Fibroblast of gingiva (primary cell): ENCODE measurements around the gene LY6G5B.

ENCODE experiments used
- DNase-seq: peaks from one replicate; pipeline ENCODE4 v3.0.0-alpha.2; 2011; ENCODE audit warnings: low read depth

The LY6G5B gene

GRCh38 chr6:31641370-31641769 is 28.4 kb upstream of the LY6G5B start:
- DNase-seq: no peak

- DNase-seq: no peak
Measured at GRCh38 chr6:31642798-31643570, 26.8 kb upstream of the LY6G5B start.

GRCh38 chr6:31643818-31644454 is 25.8 kb upstream of the LY6G5B start:
- no peak for DNase-seq

GRCh38 chr6:31645325-31645724 is 24.5 kb upstream of the LY6G5B start:
- no peak for DNase-seq

- DNase-seq: peak; percentile 86
Measured at GRCh38 chr6:31651602-31652191, 18.1 kb upstream of the LY6G5B start.

- no peak for DNase-seq
Measured at GRCh38 chr6:31652925-31653724, 16.7 kb upstream of the LY6G5B start.

- DNase-seq: no peak
Measured at GRCh38 chr6:31654574-31655348, 15.0 kb upstream of the LY6G5B start.

GRCh38 chr6:31655349-31656237 is 14.2 kb upstream of the LY6G5B start, which contains the start of gene APOM:
APOM (plus strand) TSS chr6:31655894; CDS start chr6:31655967, 73 bp downstream.
- DNase-seq: no peak

- no peak for DNase-seq
Measured at GRCh38 chr6:31657406-31658157, 12.2 kb upstream of the LY6G5B start.

GRCh38 chr6:31658158-31658688 is 11.6 kb upstream of the LY6G5B start:
- DNase-seq: no peak

- no peak for DNase-seq
Measured at GRCh38 chr6:31658983-31659648, 10.7 kb upstream of the LY6G5B start.

- DNase-seq: peak; percentile 19
Measured at GRCh38 chr6:31659649-31660380, 10.0 kb upstream of the LY6G5B start.

GRCh38 chr6:31660381-31661261 is 9.2 kb upstream of the LY6G5B start, which contains the start of gene C6orf47:
C6orf47 (minus strand) TSS chr6:31660778; CDS start chr6:31659947, 831 bp downstream.
- DNase-seq: peak; percentile 78

GRCh38 chr6:31661262-31662123 is 8.3 kb upstream of the LY6G5B start:
- no peak for DNase-seq

- DNase-seq: no peak
Measured at GRCh38 chr6:31662124-31662723, 7.6 kb upstream of the LY6G5B start.
